ENCODE measurements around the gene NACC2. TPM values are rescaled to one million over a fixed set of nuclear protein-coding genes. Genes with fewer than 3 reads are reported as not detected.

Gene NACC2
- total RNA-seq, 1 donor from 2014 or later, result 1.6 TPM

GRCh38 chr9:136115641-136116359 lies 20.7 kb upstream of the NACC2 start:
- H3K9me3 Mint-ChIP-seq, result no peaks in the 10 kb centered on the region
- H3K27ac Mint-ChIP-seq, result no peak overlapping the region
- H3K36me3 Mint-ChIP-seq (ENCODE audit: low read depth), result peaks cover 17% of the 10 kb centered on the region
- DNase-seq, result no peak
- TF ChIP-seq, protein P1, sequence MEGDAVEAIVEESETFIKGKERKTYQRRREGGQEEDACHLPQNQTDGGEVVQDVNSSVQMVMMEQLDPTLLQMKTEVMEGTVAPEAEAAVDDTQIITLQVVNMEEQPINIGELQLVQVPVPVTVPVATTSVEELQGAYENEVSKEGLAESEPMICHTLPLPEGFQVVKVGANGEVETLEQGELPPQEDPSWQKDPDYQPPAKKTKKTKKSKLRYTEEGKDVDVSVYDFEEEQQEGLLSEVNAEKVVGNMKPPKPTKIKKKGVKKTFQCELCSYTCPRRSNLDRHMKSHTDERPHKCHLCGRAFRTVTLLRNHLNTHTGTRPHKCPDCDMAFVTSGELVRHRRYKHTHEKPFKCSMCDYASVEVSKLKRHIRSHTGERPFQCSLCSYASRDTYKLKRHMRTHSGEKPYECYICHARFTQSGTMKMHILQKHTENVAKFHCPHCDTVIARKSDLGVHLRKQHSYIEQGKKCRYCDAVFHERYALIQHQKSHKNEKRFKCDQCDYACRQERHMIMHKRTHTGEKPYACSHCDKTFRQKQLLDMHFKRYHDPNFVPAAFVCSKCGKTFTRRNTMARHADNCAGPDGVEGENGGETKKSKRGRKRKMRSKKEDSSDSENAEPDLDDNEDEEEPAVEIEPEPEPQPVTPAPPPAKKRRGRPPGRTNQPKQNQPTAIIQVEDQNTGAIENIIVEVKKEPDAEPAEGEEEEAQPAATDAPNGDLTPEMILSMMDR (IDR thresholded peaks at IDR 0.05), result no peak
- H3K4me1 Mint-ChIP-seq, result peaks cover 5% of the 10 kb centered on the region
- ChIA-PET POLR2A (interaction anchor here (0.9 to 2.9 kb wide), 2 partner anchors 9 to 248 kb away, joined by 3 to 16 read pairs; partner anchors contain the start of gene DNLZ), CTCF (no interaction called here)
- no peak overlapping the region for H3K4me3 Mint-ChIP-seq
- ATAC-seq (ENCODE audit: low read depth), result no peak
- intact Hi-C loops (cut with micrococcal nuclease), result loop anchor here (5.0 kb wide), 2 partner anchors 112 to 287 kb away; partner anchors contain the start of gene SNAPC4
- H3K27me3 Mint-ChIP-seq, result no peaks in the 10 kb centered on the region

GRCh38 chr9:136115206-136115605 lies 20.1 kb upstream of the NACC2 start:
- Mint-ChIP-seq H3K27ac (no peak overlapping the region), H3K4me1 (peaks cover 9% of the 10 kb centered on the region)

GRCh38 chr9:136114610-136115009 lies 19.5 kb upstream of the NACC2 start:
- no peak for ATAC-seq (ENCODE audit: low read depth)
- Mint-ChIP-seq H3K27me3 (no peaks in the 10 kb centered on the region), H3K27ac (no peak overlapping the region), H3K36me3 (ENCODE audit: low read depth) (peaks cover 17% of the 10 kb centered on the region), H3K4me3 (no peak overlapping the region), H3K4me1 (peaks cover 11% of the 10 kb centered on the region), H3K9me3 (no peaks in the 10 kb centered on the region)
- TF ChIP-seq, protein P1 (IDR thresholded peaks at IDR 0.05), result no peak
- DNase-seq, result no peak
- ChIA-PET CTCF (no interaction called here), POLR2A (no interaction called here)
- intact Hi-C loops (cut with micrococcal nuclease), result loop anchor here (5.0 kb wide), 2 partner anchors 113 to 288 kb away; partner anchors contain the start of gene SNAPC4

More at GRCh38 chr9:136115206-136115605, 20.1 kb upstream of the NACC2 start:
- TF ChIP-seq, protein P1 (IDR thresholded peaks at IDR 0.05), result no peak
- Mint-ChIP-seq H3K36me3 (ENCODE audit: low read depth) (peaks cover 17% of the 10 kb centered on the region), H3K27me3 (no peaks in the 10 kb centered on the region), H3K9me3 (no peaks in the 10 kb centered on the region), H3K4me3 (no peak overlapping the region)
- ATAC-seq (ENCODE audit: low read depth) (no peak), DNase-seq (no peak)
- POLR2A ChIA-PET, result no interaction called here
- intact Hi-C loops (cut with micrococcal nuclease), result loop anchor here (5.0 kb wide), 2 partner anchors 112 to 287 kb away; partner anchors contain the start of gene SNAPC4
- CTCF ChIA-PET, result no interaction called here

DNA sequence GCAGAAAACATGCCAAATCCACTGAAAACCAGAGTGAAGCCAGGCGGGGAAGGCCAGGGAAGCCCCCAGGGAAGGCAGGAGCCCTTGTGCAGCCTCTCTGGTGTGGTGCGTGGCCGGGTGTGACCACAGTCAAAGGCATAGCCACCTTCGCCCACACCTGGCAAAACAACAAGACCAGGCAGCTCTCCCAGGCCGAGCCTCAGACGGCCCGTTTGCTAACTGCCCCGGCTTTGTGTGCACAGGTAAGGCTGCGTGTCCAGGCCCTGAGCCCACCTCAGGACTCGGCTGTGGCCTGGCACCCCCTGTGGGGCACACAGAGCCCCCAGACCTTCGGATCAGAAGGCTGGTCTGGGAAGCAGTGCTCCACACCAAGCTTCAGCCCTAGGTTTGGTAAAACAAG lies 17.5 kb upstream of the NACC2 start:
- no peaks in the 10 kb centered on the region for H3K27me3 Mint-ChIP-seq
- H3K4me3 Mint-ChIP-seq, result no peak overlapping the region
- no peak for DNase-seq
- ATAC-seq (ENCODE audit: low read depth), result no peak
- intact Hi-C loops (cut with micrococcal nuclease), result no loop called here
- TF ChIP-seq, protein P1 (IDR thresholded peaks at IDR 0.05), result no peak
- ChIA-PET CTCF (interaction anchor here (1.1 kb wide), 1 partner anchor 10 kb away, joined by 4 read pairs; no protein-coding TSS in a partner anchor), POLR2A (no interaction called here)
- no peaks in the 10 kb centered on the region for H3K9me3 Mint-ChIP-seq
- H3K36me3 Mint-ChIP-seq (ENCODE audit: low read depth), result peaks cover 17% of the 10 kb centered on the region
- peaks cover 20% of the 10 kb centered on the region for H3K4me1 Mint-ChIP-seq
- H3K27ac Mint-ChIP-seq, result no peak overlapping the region

DNA sequence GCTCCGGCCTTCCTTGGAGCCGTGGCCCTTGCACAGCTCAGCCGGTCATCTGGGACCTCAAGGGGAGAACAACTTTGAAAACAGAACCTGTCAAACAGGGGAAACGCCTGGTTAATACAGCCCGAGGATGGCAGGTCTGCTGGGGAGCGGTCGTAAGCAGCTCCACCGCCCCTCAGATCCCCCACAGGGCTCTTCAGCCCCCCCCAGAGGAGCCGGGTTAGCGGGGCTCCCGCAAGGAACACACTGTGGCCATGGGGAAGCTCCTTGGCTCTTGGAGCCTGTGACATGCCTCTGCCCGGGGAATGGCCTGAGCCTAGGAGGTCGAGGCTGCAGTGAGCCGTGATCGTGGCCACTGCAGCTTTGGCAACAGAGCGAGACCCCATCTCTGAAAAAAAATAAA lies 16.8 kb upstream of the NACC2 start:
- CTCF ChIA-PET, result interaction anchor here (1.1 kb wide), 1 partner anchor 10 kb away, joined by 4 read pairs; no protein-coding TSS in a partner anchor
- TF ChIP-seq, protein P1 (IDR thresholded peaks at IDR 0.05), result no peak

More for the DNA sequence above, 16.8 kb upstream of the NACC2 start:
- peaks cover 26% of the 10 kb centered on the region for H3K4me1 Mint-ChIP-seq
- intact Hi-C loops (cut with micrococcal nuclease), result no loop called here
- H3K27me3 Mint-ChIP-seq, result no peaks in the 10 kb centered on the region
- POLR2A ChIA-PET, result no interaction called here
- H3K27ac Mint-ChIP-seq, result no peak overlapping the region
- no peaks in the 10 kb centered on the region for H3K9me3 Mint-ChIP-seq
- H3K4me3 Mint-ChIP-seq, result no peak overlapping the region
- peaks cover 17% of the 10 kb centered on the region for H3K36me3 Mint-ChIP-seq (ENCODE audit: low read depth)
- DNase-seq (no peak), ATAC-seq (ENCODE audit: low read depth) (no peak)
